K562 (cell line): Measurements from ENCODE around the gene HLCS. TPM values are rescaled to one million over a fixed set of nuclear protein-coding genes. Genes with fewer than 3 reads are reported as not detected.

Experiments
- E4F1 ChIP-seq: fragments of 250-450 bp; sonication (Bioruptor Pico); IDR thresholded peaks from 2 replicates; pipeline ENCODE4 v1.5.0; 2021; ENCODE audit warnings: mild to moderate bottlenecking, borderline replicate concordance
- KDM1A ChIP-seq, 2 experiments: fragments of 450-650 bp; IDR thresholded peaks; 2 replicates each; pipeline ENCODE4 v1.6.1; 2016; ENCODE audit warnings: mild to moderate bottlenecking in 2 of 2
- MBD2 ChIP-seq: sonication (generic); IDR thresholded peaks from 2 replicates; pipeline ENCODE4 v1.6.1; 2016; ENCODE audit warnings: low read depth, borderline replicate concordance
- MEF2A ChIP-seq: IDR thresholded peaks from 2 replicates; pipeline ENCODE4 v1.6.1; 2011; ENCODE audit warnings: low read depth, mild to moderate bottlenecking, low read length, moderate library complexity; ENCODE audit not compliant: control insufficient read depth
- NFIC ChIP-seq: fragments of 450-650 bp; IDR thresholded peaks from 2 replicates; pipeline ENCODE4 v1.6.1; 2017; ENCODE audit warnings: mild to moderate bottlenecking, inconsistent platforms
- NR2C1 ChIP-seq, 2 experiments: fragments of 450-650 bp; IDR thresholded peaks; 2 replicates each; pipeline ENCODE4 v1.6.1; 2017; ENCODE audit warnings: mild to moderate bottlenecking in 2 of 2, antibody characterized with exemption in 1 of 2, inconsistent platforms in 1 of 2, missing compliant biosample characterization in 1 of 2, missing genetic modification characterization in 1 of 2
- PCBP1 ChIP-seq: fragments of 200-400 bp; formaldehyde crosslinking; IDR thresholded peaks from 2 replicates; pipeline ENCODE4 v1.6.1; 2018; ENCODE audit warnings: mild to moderate bottlenecking, low read depth, low read length; ENCODE audit not compliant: poor library complexity, severe bottlenecking
- PRPF4 ChIP-seq: fragments of 200-400 bp; formaldehyde crosslinking; IDR thresholded peaks from one replicate; pipeline ENCODE4 v1.6.1; 2017; ENCODE audit warnings: low read length, low read depth, mild to moderate bottlenecking; ENCODE audit not compliant: insufficient read depth, poor library complexity, severe bottlenecking
- SOX6 ChIP-seq: fragments of 450-650 bp; IDR thresholded peaks from 2 replicates; pipeline ENCODE4 v1.6.1; 2014; ENCODE audit warnings: mild to moderate bottlenecking
- TAF9B ChIP-seq: fragments of 450-650 bp; IDR thresholded peaks from 2 replicates; pipeline ENCODE4 v1.6.1; 2018; ENCODE audit warnings: mild to moderate bottlenecking; ENCODE audit not compliant: partially characterized antibody
- TBL1XR1 ChIP-seq, 2 experiments: IDR thresholded peaks; 2 replicates each; pipeline ENCODE4 v1.6.1; 2012; ENCODE audit warnings: improper control_type of control experiment in 2 of 2, low read length in 2 of 2, mild to moderate bottlenecking in 1 of 2
- YY1 ChIP-seq, 3 experiments: IDR thresholded peaks; 2 replicates each; pipeline ENCODE4 v1.6.1; 2011; ENCODE audit warnings: low read length in 2 of 3, mild to moderate bottlenecking in 2 of 3, moderate library complexity in 2 of 3, borderline replicate concordance in 1 of 3, control low read depth in 1 of 3, low read depth in 1 of 3; ENCODE audit not compliant: insufficient read depth in 3 of 3, insufficient replicate concordance in 2 of 3, control insufficient read depth in 1 of 3, insufficient read length in 1 of 3; ENCODE audit errors: extremely low read depth in 1 of 3
- ZBTB17 ChIP-seq: fragments of 450-650 bp; formaldehyde crosslinking; IDR thresholded peaks from 2 replicates; pipeline ENCODE4 v1.4.0; 2020; ENCODE audit warnings: mild to moderate bottlenecking
- ZC3H4 ChIP-seq: sonication (generic); formaldehyde crosslinking; IDR thresholded peaks from 2 replicates; pipeline ENCODE4 v1.9.0; 2021; ENCODE audit warnings: missing genetic modification reagents, borderline replicate concordance
- ZNF121 ChIP-seq: sonication (generic); formaldehyde crosslinking; conservative IDR thresholded peaks from 2 replicates; pipeline ENCODE4 v1.8.0; 2022; ENCODE audit warnings: missing genetic modification reagents
- ZNF239 ChIP-seq: fragments of 250-450 bp; sonication (Bioruptor Pico); IDR thresholded peaks from 2 replicates; pipeline ENCODE4 v1.4.0; 2020; ENCODE audit warnings: mild to moderate bottlenecking
- ZNF518B ChIP-seq: fragments of 250-450 bp; sonication (Bioruptor Pico); IDR thresholded peaks from 2 replicates; pipeline ENCODE4 v1.5.0; 2021; ENCODE audit warnings: mild to moderate bottlenecking, moderate library complexity
- ZNF75A ChIP-seq: fragments of 450-650 bp; formaldehyde crosslinking; IDR thresholded peaks from 2 replicates; pipeline ENCODE4 v1.4.0; 2020; ENCODE audit warnings: mild to moderate bottlenecking
- polyA plus RNA-seq, 8 experiments: library from polyadenylated mRNA; depleted of rRNA in 4 of 8; stranded (reverse) in 5 of 8; unstranded in 3 of 8; fragments of >200 nt; fragmentation: Nextera tagmentation in 2 of 8; fragmentation: Illumina TruSeq in 1 of 8; extraction: Ambion mirVana in 2 of 8; extraction: Trizol in 1 of 8; gene quantifications; 2 replicates each; pipeline versions ENCODE4 v1.2.1 to v1.2.3, GENCODE V29; 2011 to 2014; ENCODE audit warnings: inconsistent platforms in 1 of 8, missing spikeins in 1 of 8
- total RNA-seq, 7 experiments: library from RNA; depleted of rRNA in 6 of 7; stranded (reverse); fragments of >200 nt in 6 of 7; fragmentation: Illumina TruSeq in 2 of 7; extraction: Trizol in 2 of 7; gene quantifications; 2 replicates each; pipeline versions ENCODE4 v1.2.1 to v1.2.3, GENCODE V29; 2011 to 2021; ENCODE audit warnings: low replicate concordance in 1 of 7
- TF ChIP-seq, protein P1 (sequence below): sonication (generic); formaldehyde crosslinking; IDR thresholded peaks from 2 replicates; pipeline ENCODE4 v1.8.1; 2023; ENCODE audit warnings: mild to moderate bottlenecking, missing genetic modification reagents

HLCS gene
- total and polyA plus RNA-seq, 9 of the 15 experiments (the other 6 are each of a cell fraction or from before 2014, with no cell fraction given) = 3.0 to 21.5 (median 17.1) TPM

GRCh38 chr21:36964827-36965719 lies 1.4 kb downstream of the HLCS start (continued):
- TF ChIP-seq E4F1 (no peak), NR2C1 (IDR thresholded peaks at IDR 0.05) (no peak), NR2C1 (tag; IDR thresholded peaks at IDR 0.05) (peak; percentile 49; the same call in 1 of the 2 replicates), ZBTB17 (no peak), TBL1XR1 (IDR thresholded peaks at IDR 0.05; ENCODE audit: low read length in 2 of 2) (no peak), ZC3H4 (CRISPR knock-in tag) (no peak), KDM1A (IDR thresholded peaks at IDR 0.05) (no peak), MEF2A (no peak), PRPF4 (no peak), MBD2 (no peak), TAF9B (no peak), PCBP1 (no peak), ZNF518B (CRISPR knock-in tag) (no peak), YY1 (IDR thresholded peaks at IDR 0.05; ENCODE audit: borderline replicate concordance in 1 of 3, control insufficient read depth in 1 of 3, extremely low read depth in 1 of 3, insufficient read depth in 3 of 3, insufficient read length in 1 of 3, insufficient replicate concordance in 2 of 3, low read depth in 1 of 3, low read length in 2 of 3) (no peak), NFIC (no peak; the same call in 1 of the 2 replicates), ZNF75A (CRISPR knock-in tag) (no peak), ZNF239 (no peak; the same call in 1 of the 2 replicates), ZNF121 (CRISPR knock-in tag) (no peak), SOX6 (peak; percentile 81)
- TF ChIP-seq, protein P1, sequence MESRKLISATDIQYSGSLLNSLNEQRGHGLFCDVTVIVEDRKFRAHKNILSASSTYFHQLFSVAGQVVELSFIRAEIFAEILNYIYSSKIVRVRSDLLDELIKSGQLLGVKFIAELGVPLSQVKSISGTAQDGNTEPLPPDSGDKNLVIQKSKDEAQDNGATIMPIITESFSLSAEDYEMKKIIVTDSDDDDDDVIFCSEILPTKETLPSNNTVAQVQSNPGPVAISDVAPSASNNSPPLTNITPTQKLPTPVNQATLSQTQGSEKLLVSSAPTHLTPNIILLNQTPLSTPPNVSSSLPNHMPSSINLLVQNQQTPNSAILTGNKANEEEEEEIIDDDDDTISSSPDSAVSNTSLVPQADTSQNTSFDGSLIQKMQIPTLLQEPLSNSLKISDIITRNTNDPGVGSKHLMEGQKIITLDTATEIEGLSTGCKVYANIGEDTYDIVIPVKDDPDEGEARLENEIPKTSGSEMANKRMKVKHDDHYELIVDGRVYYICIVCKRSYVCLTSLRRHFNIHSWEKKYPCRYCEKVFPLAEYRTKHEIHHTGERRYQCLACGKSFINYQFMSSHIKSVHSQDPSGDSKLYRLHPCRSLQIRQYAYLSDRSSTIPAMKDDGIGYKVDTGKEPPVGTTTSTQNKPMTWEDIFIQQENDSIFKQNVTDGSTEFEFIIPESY (CRISPR knock-in tag) = no peak
